Stomach (tissue), 9 donors: ENCODE results near the gene RBM8A. TPM values are rescaled to one million over a fixed set of nuclear protein-coding genes. Genes with fewer than 3 reads are reported as not detected.

Experiments
- DNase-seq, 2 donors: peaks; one replicate each; pipeline versions ENCODE4 v3.0.0 to v3.0.0-alpha.2; 2013 to 2019
- H3K27ac ChIP-seq, 5 donors: fragments of 200-600 bp in 4 of 5; sonication (generic) in 4 of 5; one replicate each; pipeline ENCODE4 v1.5.1; 2013 to 2019; ENCODE audit warnings: mild to moderate bottlenecking in 1 of 5, moderate library complexity in 1 of 5
- H3K27me3 ChIP-seq, 3 donors: fragments of 200-600 bp; sonication (generic); one replicate each; pipeline ENCODE4 v1.5.1; 2017 to 2019; ENCODE audit warnings: mixed run types in 1 of 3
- H3K36me3 ChIP-seq, 4 donors: fragments of 200-600 bp; sonication (generic); 1 replicate in 3 of 4; 2 replicates in 1 of 4; pipeline ENCODE4 v1.5.1; 2016 to 2019
- H3K4me1 ChIP-seq, 4 donors: fragments of 200-600 bp; sonication (generic); one replicate each; pipeline ENCODE4 v1.5.1; 2016 to 2019
- H3K4me3 ChIP-seq, 4 donors: fragments of 200-600 bp; sonication (generic) in 3 of 4; one replicate each; pipeline ENCODE4 v1.5.1; 2016 to 2019; ENCODE audit warnings: mild to moderate bottlenecking in 1 of 4
- H3K9me3 ChIP-seq, 4 donors: fragments of 200-600 bp; sonication (generic); one replicate each; pipeline ENCODE4 v1.5.1; 2016 to 2019
- CTCF ChIP-seq, 7 experiments: fragments of 450-650 bp in 4 of 7; fragments of 200-600 bp in 3 of 7; sonication (generic) in 3 of 7; IDR thresholded peaks; one replicate each; pipeline ENCODE4 v1.5.1; 2016 to 2019; ENCODE audit warnings: antibody characterized with exemption in 7 of 7, control low read depth in 2 of 7, mild to moderate bottlenecking in 1 of 7
- EP300 ChIP-seq: sonication (generic); formaldehyde crosslinking; IDR thresholded peaks from one replicate; pipeline ENCODE4 v1.6.1; 2017; ENCODE audit warnings: antibody characterized with exemption
- POLR2A ChIP-seq, 4 donors: fragments of 450-650 bp; IDR thresholded peaks; one replicate each; pipeline ENCODE4 v1.6.1; 2016; ENCODE audit warnings: antibody characterized with exemption in 4 of 4, control low read depth in 2 of 4, mild to moderate bottlenecking in 1 of 4, moderate library complexity in 1 of 4
- POLR2AphosphoS5 ChIP-seq, 3 donors: sonication (generic); formaldehyde crosslinking; IDR thresholded peaks; one replicate each; pipeline ENCODE4 v1.6.1; 2016; ENCODE audit warnings: antibody characterized with exemption in 3 of 3
- whole genome bisulfite sequencing, 5 donors: extraction: QIAGEN DNeasy Blood & Tissue Kit in 3 of 5; methylation state at CpG; one replicate each; pipeline versions ENCODE4 v1.1.5 to v1.1.7; 2013 to 2018; 5-methylcytosine and 5-hydroxymethylcytosine counted together
- intact Hi-C: fragments of 100-400 bp; cut with DNase I; formaldehyde crosslinking; loops from one replicate; pipeline ENCODE4 v1.15.1; 2023; ENCODE audit warnings: low total_unique reads
- polyA plus RNA-seq, 3 donors: library from polyadenylated mRNA; stranded (reverse); fragments of 200-250 nt; gene quantifications; one replicate each; pipeline ENCODE4 v1.2.3, GENCODE V29; 2013
- total RNA-seq, 5 donors: library from RNA; depleted of rRNA; stranded (reverse); fragments of >200 nt; gene quantifications; one replicate each; pipeline versions ENCODE4 v1.1.0 to v1.2.3, GENCODE V29; 2014 to 2016
- donor health status: healthy with polysubstance abuse.
- donor health status: Bipolar disorder and iron deficiency.
- donor health status: healthy.

Gene RBM8A
- total and polyA plus RNA-seq, 8 donors = 9.3 to 113 (median 77.4) TPM

GRCh38 chr1:145918992-145919939 is 8.0 kb downstream of the RBM8A start:
- intact Hi-C loops = no loop called here
- H3K4me1 ChIP-seq = peaks cover 18 to 57% (median 32%) of the 10 kb centered on the region in 4 donors
- peak overlapping the region; percentile 87 to 95 (median 90) for H3K27ac ChIP-seq
- H3K4me3 ChIP-seq = peak overlapping the region; percentile 92 to 100 (median 97)
- H3K9me3 ChIP-seq = no peaks in the 10 kb centered on the region
- TF ChIP-seq POLR2A (IDR thresholded peaks at IDR 0.05) (no peak), CTCF (IDR thresholded peaks at IDR 0.05) (no peak), EP300 (no peak), POLR2AphosphoS5 (IDR thresholded peaks at IDR 0.05) (no peak)
- peaks cover 0 to 45% (median 44%) of the 10 kb centered on the region in 4 donors for H3K36me3 ChIP-seq
- DNase-seq = peak; percentile 73 to 78
- 1 to 7% (median 4%) methylated on average over 32 to 33 of the region's 33 CpGs for WGBS, 5 donors
- H3K27me3 ChIP-seq = no peaks in the 10 kb centered on the region

- 0 to 1% (median 0%) methylated on average over 45 to 51 of the region's 51 CpGs for WGBS, 5 donors
- H3K9me3 ChIP-seq = no peaks in the 10 kb centered on the region
- DNase-seq = peak; percentile 91 to 97
- TF ChIP-seq POLR2AphosphoS5 (IDR thresholded peaks at IDR 0.05) (peak; percentile 77 to 95 (median 82)), EP300 (no peak), CTCF (IDR thresholded peaks at IDR 0.05) (peak in 1 of 7 experiments; percentile 12), POLR2A (IDR thresholded peaks at IDR 0.05) (peak in 2 of 4 donors; percentile 24 to 62)
- H3K27ac ChIP-seq = peak within 1 kb of the TSS; percentile 87 to 95 (median 90)
- intact Hi-C loops = no loop called here
- peaks cover 18 to 54% (median 32%) of the 10 kb centered on the region in 4 donors for H3K4me1 ChIP-seq
- no peaks in the 10 kb centered on the region for H3K27me3 ChIP-seq
- peak within 1 kb of the TSS; percentile 92 to 100 (median 97) for H3K4me3 ChIP-seq
- H3K36me3 ChIP-seq = peaks cover 0 to 45% (median 44%) of the 10 kb centered on the region in 4 donors
Observed at GRCh38 chr1:145918144-145918991, 8.9 kb downstream of the RBM8A start, which contains the start of gene PEX11B. Gene PEX11B, minus strand, starts transcription at chr1:145918717. Its CDS starts 29 bp downstream, at chr1:145918688.

GRCh38 chr1:145917595-145917994 is 9.7 kb downstream of the RBM8A start:
- H3K9me3 ChIP-seq = no peaks in the 10 kb centered on the region
- peaks cover 18 to 47% (median 32%) of the 10 kb centered on the region in 4 donors for H3K4me1 ChIP-seq
- H3K27ac ChIP-seq = peak overlapping the region in 4 of 5 donors; percentile 87 to 90 (median 90)
- peaks cover 6 to 47% (median 44%) of the 10 kb centered on the region in 4 donors for H3K36me3 ChIP-seq
- no peak for DNase-seq
- intact Hi-C loops = no loop called here
- peak overlapping the region; percentile 92 to 100 (median 97) for H3K4me3 ChIP-seq
- H3K27me3 ChIP-seq = no peaks in the 10 kb centered on the region
- TF ChIP-seq CTCF (IDR thresholded peaks at IDR 0.05) = no peak
- TF ChIP-seq EP300 = no peak
- TF ChIP-seq POLR2A (IDR thresholded peaks at IDR 0.05) = no peak
- TF ChIP-seq POLR2AphosphoS5 (IDR thresholded peaks at IDR 0.05) = no peak
- WGBS, 5 donors = 33 to 61% (median 45%) methylated on average over 5 of the region's 5 CpGs

GRCh38 chr1:145916745-145917144 is 10.5 kb downstream of the RBM8A start:
- no peak overlapping the region for H3K4me3 ChIP-seq
- intact Hi-C loops = no loop called here
- TF ChIP-seq CTCF (IDR thresholded peaks at IDR 0.05) = no peak
- TF ChIP-seq EP300 = no peak
- no peak for TF ChIP-seq POLR2A (IDR thresholded peaks at IDR 0.05)
- no peak for TF ChIP-seq POLR2AphosphoS5 (IDR thresholded peaks at IDR 0.05)

More at GRCh38 chr1:145916745-145917144, 10.5 kb downstream of the RBM8A start:
- no peak for DNase-seq
- H3K4me1 ChIP-seq = peaks cover 18 to 38% (median 29%) of the 10 kb centered on the region in 4 donors
- no peaks in the 10 kb centered on the region for H3K27me3 ChIP-seq
- H3K27ac ChIP-seq = peak overlapping the region in 1 of 5 donors; percentile 90
- WGBS, 5 donors = 66 to 75% (median 68%) methylated on average over 5 of the region's 5 CpGs
- H3K9me3 ChIP-seq = no peaks in the 10 kb centered on the region
- H3K36me3 ChIP-seq = peaks cover 14 to 51% (median 50%) of the 10 kb centered on the region in 4 donors
